Putamen (tissue), 1 donor: Measurements from ENCODE around the gene GLTPD2.
"Not testable (repeated sequence)": the region's sequence is repeated elsewhere in the genome, so short reads cannot be mapped to it uniquely, and the experiment has no call there.

Experiments used
- DNase-seq: peaks from one replicate; pipeline ENCODE4 v3.0.0-alpha.2; 2016; ENCODE audit warnings: low spot score

The GLTPD2 gene

DNA sequence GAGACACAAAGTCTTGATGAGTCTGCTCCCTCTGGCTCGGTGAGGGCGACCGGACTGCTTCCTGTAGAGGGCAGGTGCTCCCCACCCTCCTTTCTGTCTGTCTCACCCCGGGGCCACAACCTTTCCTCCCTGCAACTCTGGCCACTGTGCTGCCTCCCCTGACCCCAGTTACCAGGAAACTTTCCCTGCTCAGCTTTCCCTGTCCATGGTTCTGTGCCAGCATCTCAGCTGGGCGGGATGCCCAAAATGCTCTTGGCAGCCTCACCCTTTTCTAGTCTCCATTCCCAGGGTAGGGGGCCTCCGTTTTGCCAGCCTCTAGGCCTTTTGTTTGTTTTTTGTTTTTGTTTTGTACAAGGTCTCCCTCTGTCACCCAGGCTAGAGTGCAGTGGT, 19.6 kb downstream of the GLTPD2 start:
- DNase-seq = peak; percentile 39

- no peak for DNase-seq
These were observed 22.0 kb downstream of the GLTPD2 start for GRCh38 chr17:4810696-4811290.

DNA sequence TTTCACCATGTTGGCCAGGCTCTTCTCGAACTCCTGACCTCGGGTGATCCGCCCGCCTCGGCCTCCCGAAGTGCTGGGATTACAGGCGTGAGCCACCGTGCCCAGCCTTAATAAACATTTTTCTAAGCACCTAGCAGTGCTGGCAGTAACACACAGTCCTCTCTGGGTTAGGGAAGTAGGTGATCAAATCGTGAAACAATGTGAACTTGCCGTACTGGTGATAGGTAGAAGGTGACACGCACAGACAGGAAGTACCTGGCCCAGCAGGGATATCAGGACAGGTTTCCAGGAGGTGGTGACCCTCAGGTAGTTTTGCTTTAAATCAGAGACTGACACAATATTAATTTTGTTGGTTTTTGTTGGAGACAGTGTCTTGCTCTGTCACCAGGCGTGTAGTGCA, 22.7 kb downstream of the GLTPD2 start:
- DNase-seq = no peak

GRCh38 chr17:4812690-4813089, 23.9 kb downstream of the GLTPD2 start:
- DNase-seq = no peak

DNA sequence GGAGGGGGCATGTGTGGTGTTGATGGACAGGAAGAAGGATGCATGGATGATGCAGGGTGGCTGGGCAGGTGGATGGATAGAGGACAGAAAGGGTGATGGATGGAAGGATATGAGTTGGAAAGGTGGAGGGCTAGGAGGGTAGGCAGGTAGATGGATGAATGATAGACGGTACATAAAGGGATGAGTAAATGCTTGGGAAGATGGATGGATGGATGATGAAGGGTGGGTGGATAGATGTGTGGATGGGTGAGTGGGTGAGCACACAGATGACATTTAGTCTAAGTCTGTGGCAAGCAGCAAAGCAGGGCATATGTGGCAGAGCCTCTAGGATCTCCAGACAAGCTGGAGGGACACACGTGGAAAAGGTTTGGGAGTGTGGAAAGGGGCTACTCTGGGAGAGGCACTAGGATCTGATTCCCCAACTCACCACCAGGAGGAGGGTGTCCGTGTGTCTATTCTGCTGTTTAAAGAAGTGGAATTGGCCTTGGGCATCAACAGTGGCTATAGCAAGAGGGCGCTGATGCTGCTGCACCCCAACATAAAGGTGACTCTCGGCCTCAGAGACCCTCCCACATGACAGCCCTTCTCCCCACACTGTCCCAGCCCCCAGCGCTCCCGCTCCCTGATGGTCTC, 26.4 kb downstream of the GLTPD2 start:
- DNase-seq = no peak

- DNase-seq = no peak
These were observed 28.1 kb downstream of the GLTPD2 start for GRCh38 chr17:4816826-4817225.

GRCh38 chr17:4818276-4818675, 29.5 kb downstream of the GLTPD2 start:
- DNase-seq = no peak

- DNase-seq = no peak
These were observed 34.1 kb downstream of the GLTPD2 start for GRCh38 chr17:4822835-4823234.

GRCh38 chr17:4823373-4824089, 34.8 kb downstream of the GLTPD2 start:
- no peak for DNase-seq

GRCh38 chr17:4827399-4827798, 38.6 kb downstream of the GLTPD2 start:
- no peak for DNase-seq

- DNase-seq = not testable (repeated sequence)
These were observed 44.0 kb downstream of the GLTPD2 start for GRCh38 chr17:4832829-4833177.

- DNase-seq = peak; percentile 93
These were observed 44.6 kb downstream of the GLTPD2 start, which contains the start of gene MINK1 for GRCh38 chr17:4833178-4833940. Gene MINK1 (plus strand): TSS chr17:4833340. CDS start chr17:4833584, 244 bp downstream.

- DNase-seq = no peak
These were observed 45.3 kb downstream of the GLTPD2 start for GRCh38 chr17:4833941-4834680.

DNA sequence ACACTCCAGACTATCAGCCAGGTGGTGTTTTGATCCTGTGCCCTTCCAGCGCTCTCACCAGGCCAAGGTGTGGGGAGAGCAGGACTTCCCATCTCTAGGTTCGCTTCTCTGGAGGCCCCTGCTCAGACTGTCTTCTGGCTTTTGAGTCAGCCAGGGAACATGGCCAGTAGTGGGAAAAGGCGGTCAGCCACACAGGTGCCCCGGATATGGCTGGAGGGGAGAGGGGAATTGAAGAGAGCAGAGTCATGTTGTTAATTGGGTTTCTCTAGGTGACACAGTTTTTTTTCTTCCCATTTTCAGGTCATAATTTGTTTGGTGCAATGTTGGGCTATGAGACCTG, 45.9 kb downstream of the GLTPD2 start:
- DNase-seq = no peak

- DNase-seq = no peak
These were observed 47.5 kb downstream of the GLTPD2 start for GRCh38 chr17:4836221-4836620.

GRCh38 chr17:4837471-4838308, 48.9 kb downstream of the GLTPD2 start:
- DNase-seq = no peak

DNA sequence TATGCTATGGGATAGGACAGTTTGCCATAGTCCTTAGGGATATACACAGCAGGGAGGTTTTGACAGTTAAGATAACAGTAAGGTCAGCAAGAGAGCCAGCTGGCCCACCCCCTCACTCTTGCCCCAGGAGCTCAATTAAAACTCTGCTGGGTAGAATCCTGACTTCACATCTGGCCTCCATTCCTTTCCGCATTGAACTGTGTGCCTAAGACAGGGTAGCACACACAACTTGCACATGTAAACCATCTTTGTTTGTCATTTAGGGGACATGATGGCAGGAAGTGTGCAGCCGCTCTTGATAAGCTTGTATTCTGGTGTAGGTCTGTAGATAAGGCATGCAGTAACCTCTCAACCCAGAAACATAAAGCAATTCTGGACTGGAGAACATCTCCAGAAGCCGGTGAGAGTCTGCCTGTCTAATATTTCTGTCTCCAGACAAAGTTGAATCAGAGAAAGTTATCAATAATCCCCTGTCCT, 49.6 kb downstream of the GLTPD2 start:
- no peak for DNase-seq

DNA sequence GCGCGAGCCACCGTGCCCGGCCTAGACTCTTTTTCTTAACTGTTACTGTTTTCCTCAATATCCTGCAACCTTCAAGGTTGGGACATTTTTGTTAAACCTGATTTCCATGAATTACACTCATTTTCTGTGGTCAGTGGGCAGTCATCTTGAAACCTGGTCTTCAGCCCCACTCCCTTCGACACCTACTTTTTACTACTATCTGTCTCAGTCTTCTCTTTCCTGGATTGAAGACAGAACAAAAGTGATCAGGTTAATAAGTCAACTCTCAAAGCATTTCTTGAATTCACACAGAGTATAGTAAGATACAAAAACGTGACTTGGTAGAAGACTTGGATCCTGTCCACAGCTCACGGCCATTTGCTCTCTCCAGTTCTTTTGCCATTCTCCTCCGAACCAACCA, 50.5 kb downstream of the GLTPD2 start:
- no peak for DNase-seq
